ENCODE results near the gene MGLL. TPM values are rescaled to one million over a fixed set of nuclear protein-coding genes. Genes with fewer than 3 reads are reported as not detected.

Gene MGLL
- total and polyA plus RNA-seq, 12 donors = 1.9 to 48.1 (median 33.3) TPM

GRCh38 chr3:127723011-127723567, 99.2 kb downstream of the MGLL start:
- TF ChIP-seq CTCF (IDR thresholded peaks at IDR 0.05) (no peak), POLR2A (IDR thresholded peaks at IDR 0.05) (no peak)
- H3K4me1 ChIP-seq (replicated peaks in 1 of 2) = peaks cover 7 to 10% of the 10 kb centered on the region in 2 donors
- no peaks in the 10 kb centered on the region for H3K9me3 ChIP-seq (replicated peaks in 1 of 3)
- peak in 4 of 7 donors; percentile 35 to 72 (median 47) for DNase-seq
- H3K36me3 ChIP-seq (replicated peaks in 1 of 2) = no peaks in the 10 kb centered on the region
- H3K4me3 ChIP-seq = no peak overlapping the region
- 44 to 47% (median 46%) methylated on average over 11 of the region's 11 CpGs for WGBS, 4 donors
- intact Hi-C loops (cut with DNase I) = no loop called here
- peak overlapping the region in 2 of 5 donors; percentile 15 for H3K27ac ChIP-seq
- H3K27me3 ChIP-seq = no peaks in the 10 kb centered on the region

GRCh38 chr3:127722091-127722784, 100.1 kb downstream of the MGLL start:
- DNase-seq = no peak
- no peak overlapping the region for H3K4me3 ChIP-seq
- no peaks in the 10 kb centered on the region for H3K36me3 ChIP-seq (replicated peaks in 1 of 2)
- intact Hi-C loops (cut with DNase I) = no loop called here
- peak overlapping the region in 1 of 5 donors; percentile 15 for H3K27ac ChIP-seq
- H3K4me1 ChIP-seq (replicated peaks in 1 of 2) = peaks cover 7 to 10% of the 10 kb centered on the region in 2 donors
- no peaks in the 10 kb centered on the region for H3K27me3 ChIP-seq
- 65 to 73% (median 67%) methylated on average over 13 of the region's 13 CpGs for WGBS, 4 donors
- TF ChIP-seq CTCF (IDR thresholded peaks at IDR 0.05) (no peak), POLR2A (IDR thresholded peaks at IDR 0.05) (no peak)
- H3K9me3 ChIP-seq (replicated peaks in 1 of 3) = no peaks in the 10 kb centered on the region

- Histone ChIP-seq H3K36me3 (replicated peaks in 1 of 2) (no peaks in the 10 kb centered on the region), H3K4me1 (replicated peaks in 1 of 2) (peaks cover 7 to 10% of the 10 kb centered on the region in 2 donors), H3K27ac (no peak overlapping the region), H3K27me3 (no peaks in the 10 kb centered on the region), H3K4me3 (no peak overlapping the region), H3K9me3 (replicated peaks in 1 of 3) (no peaks in the 10 kb centered on the region)
- DNase-seq = no peak
- 93 to 96% (median 95%) methylated on average over 14 to 17 of the region's 17 CpGs for WGBS, 4 donors
- intact Hi-C loops (cut with DNase I) = no loop called here
- TF ChIP-seq POLR2A (IDR thresholded peaks at IDR 0.05) (no peak), CTCF (IDR thresholded peaks at IDR 0.05) (no peak)
Observed at GRCh38 chr3:127720985-127721935, 101.1 kb downstream of the MGLL start.
